Raji (cell line): Measurements from ENCODE around the gene GBX2.

Source experiments
- POLR2A ChIP-seq: IDR thresholded peaks from 2 replicates; pipeline ENCODE4 v1.6.1; 2011; ENCODE audit warnings: low read depth, low read length, control low read depth; ENCODE audit not compliant: insufficient read depth

Gene GBX2

DNA sequence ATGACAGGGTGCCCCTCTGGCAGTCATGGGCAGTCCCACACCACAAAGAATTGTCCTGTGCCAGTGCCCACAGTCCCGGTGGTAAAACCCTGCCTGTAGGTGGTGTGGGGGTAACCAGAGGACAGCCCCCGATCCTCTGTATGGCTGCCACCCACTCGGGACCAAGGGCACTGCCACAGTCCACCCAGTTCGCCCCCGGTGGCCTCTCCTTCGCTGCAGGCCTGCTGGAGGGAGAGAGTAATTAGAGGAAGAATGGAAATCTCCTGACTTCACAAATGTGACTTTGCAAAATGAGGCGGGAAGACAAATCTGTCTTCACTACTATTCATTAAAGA lies 11.4 kb downstream of the GBX2 start:
- TF ChIP-seq POLR2A: no peak

DNA sequence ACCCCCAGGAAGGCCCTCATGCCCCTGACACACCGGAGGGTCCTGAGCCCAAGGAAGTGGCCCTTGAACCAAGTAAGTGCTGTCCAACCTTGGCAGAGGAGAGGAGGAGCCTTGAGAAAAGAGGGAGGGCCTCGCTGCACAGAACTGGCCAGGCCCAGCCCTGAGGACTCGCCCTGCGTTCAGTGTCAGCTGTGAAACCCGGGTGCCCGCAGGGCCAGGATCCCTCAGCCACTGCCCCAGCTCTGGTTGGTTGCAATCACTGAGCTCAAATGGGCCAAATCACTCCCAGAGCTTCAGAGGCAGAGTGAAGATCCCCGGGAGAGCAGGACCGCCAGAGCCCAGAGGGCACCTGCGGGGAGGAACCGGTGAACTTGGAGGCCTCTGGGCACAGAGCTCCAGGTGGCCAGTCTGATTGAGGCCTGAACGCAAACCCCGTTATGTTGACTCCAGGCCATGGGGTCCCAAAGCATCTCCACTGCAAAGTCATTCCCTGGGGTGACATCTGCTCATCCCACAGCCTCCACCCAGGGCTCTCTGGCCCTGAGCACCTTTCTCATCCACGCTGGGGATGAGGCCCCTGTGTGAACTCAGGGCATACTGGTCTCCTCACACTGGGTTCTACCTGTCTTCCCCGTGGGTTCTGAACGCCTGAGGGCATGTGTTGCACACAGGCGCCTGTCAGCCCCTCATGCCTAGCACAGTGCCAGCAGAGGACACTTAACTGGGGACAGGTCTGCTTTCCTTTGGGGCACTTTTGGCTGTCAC lies 11.9 kb downstream of the GBX2 start:
- TF ChIP-seq POLR2A: no peak

DNA sequence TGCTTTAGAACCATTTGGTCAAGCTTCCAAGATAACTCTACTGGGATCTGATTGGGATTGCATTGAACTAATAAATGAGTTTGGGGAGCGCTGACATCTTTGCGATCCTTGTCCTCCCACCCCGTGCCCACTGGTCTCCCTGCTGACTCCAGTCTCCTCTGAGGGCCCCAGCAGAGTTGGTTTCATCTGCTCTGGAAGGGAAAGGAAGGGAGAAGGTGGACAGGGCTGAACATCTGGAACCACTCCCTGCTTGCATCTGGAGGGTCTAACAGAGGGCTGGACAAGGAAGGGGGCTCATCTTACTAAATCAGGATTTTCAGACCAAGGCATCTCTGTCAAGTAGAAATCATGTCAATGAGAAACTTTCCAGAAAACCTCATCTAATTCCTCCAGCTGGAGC lies 12.8 kb downstream of the GBX2 start:
- no peak for TF ChIP-seq POLR2A

GRCh38 chr2:236146436-236146835 lies 21.8 kb downstream of the GBX2 start:
- no peak for TF ChIP-seq POLR2A

DNA sequence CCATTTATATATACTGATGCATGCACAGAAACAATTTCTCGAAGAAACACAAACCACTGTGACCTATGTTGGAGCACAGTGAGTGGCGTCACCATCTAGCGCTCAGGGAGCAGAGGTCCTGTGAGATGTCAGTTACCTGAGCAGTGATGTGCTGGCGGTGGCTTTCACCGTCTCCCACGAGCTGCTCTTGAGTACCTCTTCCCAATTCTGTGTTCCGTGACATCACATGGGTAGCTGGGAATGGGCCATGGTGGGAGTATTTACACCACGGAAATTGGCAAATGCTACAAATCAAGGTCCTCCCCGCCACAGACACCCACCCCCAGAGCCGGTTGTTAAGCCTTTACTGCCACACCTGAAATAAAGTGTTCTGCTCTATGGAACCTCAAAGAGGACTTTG lies 24.4 kb downstream of the GBX2 start:
- TF ChIP-seq POLR2A: no peak

- no peak for TF ChIP-seq POLR2A
Measured at GRCh38 chr2:236137066-236137465, 31.1 kb downstream of the GBX2 start.

DNA sequence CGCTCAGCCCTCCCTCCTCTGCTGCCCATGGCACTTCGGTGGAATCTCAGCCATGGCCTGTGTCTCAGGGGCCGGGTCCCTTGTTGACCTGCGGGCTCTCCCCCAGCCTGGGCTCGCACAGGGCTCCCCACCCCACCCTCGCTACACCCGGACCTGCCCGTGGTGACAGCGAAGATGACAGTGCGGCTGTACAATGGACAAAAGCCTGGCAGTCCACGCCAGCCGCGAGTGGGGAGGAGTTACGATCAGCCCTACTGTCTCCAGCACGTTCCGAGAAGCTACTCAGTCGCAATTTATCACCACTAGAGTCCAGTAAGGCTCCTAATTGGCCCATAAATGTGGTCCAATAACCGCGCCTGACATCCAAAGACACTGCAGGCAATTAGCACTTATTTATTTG lies 31.6 kb downstream of the GBX2 start:
- no peak for TF ChIP-seq POLR2A

- TF ChIP-seq POLR2A: no peak
Measured at GRCh38 chr2:236133410-236134012, 34.7 kb downstream of the GBX2 start.

- TF ChIP-seq POLR2A: no peak
Measured at GRCh38 chr2:236131073-236131692, 37.0 kb downstream of the GBX2 start.

GRCh38 chr2:236130349-236130998 lies 37.7 kb downstream of the GBX2 start:
- no peak for TF ChIP-seq POLR2A

DNA sequence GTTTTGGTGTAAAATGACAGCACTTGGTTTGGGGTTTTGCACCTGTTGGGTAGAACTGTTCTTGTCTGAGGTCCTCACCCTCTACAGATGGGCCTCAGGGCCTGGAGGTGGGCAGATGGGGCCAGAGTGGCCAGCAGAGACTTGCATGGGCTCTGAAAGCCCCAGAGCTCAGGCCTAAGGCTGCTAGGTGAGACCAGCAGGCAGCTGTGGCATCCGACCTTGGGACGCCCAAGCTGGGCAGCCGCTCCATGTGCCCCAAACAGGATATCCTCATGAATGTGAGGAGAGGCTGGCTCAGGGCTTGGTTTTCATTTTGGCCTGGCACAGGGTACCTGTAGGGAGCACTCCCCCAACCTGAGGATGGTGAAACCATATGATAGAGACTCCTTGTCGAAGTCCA lies 38.3 kb downstream of the GBX2 start:
- TF ChIP-seq POLR2A: no peak

DNA sequence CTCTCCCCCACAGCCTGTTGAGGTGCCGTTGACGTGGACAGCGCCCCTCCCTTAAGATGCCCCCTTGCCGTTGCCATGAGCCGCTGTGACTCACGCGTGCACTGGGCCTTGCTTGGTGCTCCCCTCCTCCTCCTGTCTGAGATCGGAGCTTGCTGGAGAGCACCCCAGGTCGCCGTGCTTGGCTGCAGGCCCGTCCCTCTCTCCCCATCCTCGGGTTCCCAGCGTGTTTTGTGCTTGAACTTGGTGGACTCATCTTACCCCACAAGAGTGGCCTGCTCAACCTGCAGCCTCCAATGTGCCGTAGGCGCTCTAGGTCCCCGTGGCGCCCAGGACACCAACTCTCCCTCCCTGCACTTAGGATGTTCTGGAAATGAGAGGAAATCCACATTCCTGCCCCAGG lies 39.9 kb downstream of the GBX2 start:
- TF ChIP-seq POLR2A: no peak

DNA sequence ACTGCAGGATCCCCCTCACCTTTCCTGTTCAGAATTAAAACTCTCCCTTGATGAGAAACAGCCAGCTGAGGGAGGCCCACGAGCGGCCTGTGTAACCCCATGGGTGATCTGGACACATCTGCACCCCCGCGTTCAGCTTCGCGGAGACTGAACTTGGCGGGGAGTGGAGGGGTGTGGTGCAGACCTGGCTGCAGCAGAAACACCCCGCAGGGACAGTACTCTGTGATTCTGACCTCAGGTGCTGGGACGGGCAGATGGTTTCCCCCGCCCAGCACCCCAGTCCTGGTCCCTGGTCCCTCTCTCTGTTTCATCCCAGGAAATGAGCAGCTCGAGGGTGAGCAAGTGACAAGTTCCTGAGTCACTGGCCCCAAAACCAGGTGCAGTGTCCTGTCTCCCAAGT lies 41.2 kb downstream of the GBX2 start:
- TF ChIP-seq POLR2A: no peak

GRCh38 chr2:236125541-236125940 lies 42.6 kb downstream of the GBX2 start:
- TF ChIP-seq POLR2A: no peak

GRCh38 chr2:236124182-236124893 lies 43.8 kb downstream of the GBX2 start:
- TF ChIP-seq POLR2A: no peak
